SU-DHL-6 (cell line): ENCODE results near the gene RNF180.

Experiments
- CTCF ChIP-seq: fragments of 200-600 bp; sonication (generic); IDR thresholded peaks from one replicate; pipeline ENCODE4 v1.5.1; 2017; ENCODE audit warnings: antibody characterized with exemption, mild to moderate bottlenecking, low read length, moderate library complexity; ENCODE audit not compliant: insufficient read depth, poor library complexity, severe bottlenecking
- EZH2phosphoT487 ChIP-seq: fragments of 200-600 bp; sonication (generic), shearing (Covaris generic); conservative IDR thresholded peaks from 2 replicates; pipeline ENCODE4 v1.6.1; 2018; ENCODE audit warnings: mild to moderate bottlenecking, antibody characterized with exemption, low read length, moderate library complexity, mixed read lengths

DNA sequence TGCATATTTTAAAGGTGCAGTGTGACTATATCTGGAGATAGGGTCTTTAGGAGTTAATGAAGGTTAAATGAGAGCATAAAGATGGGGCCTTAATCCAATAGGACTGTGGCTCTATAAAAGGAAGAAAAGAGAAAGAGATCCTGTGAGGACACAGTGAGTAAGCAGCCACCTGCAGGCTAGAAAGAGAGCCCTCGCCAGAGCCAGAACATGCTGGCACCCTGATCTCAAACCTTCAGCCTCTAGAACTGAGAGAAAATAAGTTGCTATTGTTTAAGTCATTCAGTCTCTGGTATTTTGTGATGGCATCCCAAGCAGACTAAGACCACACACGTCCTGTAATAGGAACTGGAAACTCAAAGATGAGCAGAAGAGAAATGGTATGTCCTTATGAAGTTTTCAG, 41.0 kb downstream of the RNF180 start:
- no peak for TF ChIP-seq CTCF
- no peak for TF ChIP-seq EZH2phosphoT487
